Ureter (tissue), 1 donor: ENCODE measurements around the gene PRKCH. TPM values are rescaled to one million over a fixed set of nuclear protein-coding genes. Genes with fewer than 3 reads are reported as not detected.

Experiments
- DNase-seq: peaks from one replicate; pipeline ENCODE4 v3.0.0-alpha.2; 2020; ENCODE audit warnings: low spot score
- total RNA-seq: library from RNA; stranded (reverse); gene quantifications from one replicate; pipeline ENCODE4 v1.2.4, GENCODE V29; 2023
- donor health status: DM: yes; HTN: yes; CAD: no.

The PRKCH gene
- total RNA-seq, 1 donor from 2014 or later: 90.2 TPM

DNA sequence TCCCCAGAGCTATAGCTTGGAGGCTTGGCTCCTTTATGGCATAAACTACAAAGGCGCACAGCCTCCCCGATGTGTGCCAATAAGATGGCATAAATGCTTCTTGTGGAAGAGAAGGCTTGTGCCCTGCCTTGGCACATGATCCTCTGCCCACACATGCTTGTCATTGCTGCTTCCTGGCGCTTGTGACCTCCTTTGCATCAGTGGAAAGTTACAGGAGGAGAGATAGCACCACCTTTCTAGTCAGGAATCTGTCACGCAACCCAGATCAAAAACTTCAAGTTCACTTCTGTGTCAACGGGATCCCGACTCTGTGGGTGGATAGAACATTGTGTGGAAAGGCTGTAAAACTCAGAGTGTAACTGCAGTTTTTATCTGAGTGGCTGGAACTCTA, 190.2 kb downstream of the PRKCH start:
- DNase-seq: no peak

DNA sequence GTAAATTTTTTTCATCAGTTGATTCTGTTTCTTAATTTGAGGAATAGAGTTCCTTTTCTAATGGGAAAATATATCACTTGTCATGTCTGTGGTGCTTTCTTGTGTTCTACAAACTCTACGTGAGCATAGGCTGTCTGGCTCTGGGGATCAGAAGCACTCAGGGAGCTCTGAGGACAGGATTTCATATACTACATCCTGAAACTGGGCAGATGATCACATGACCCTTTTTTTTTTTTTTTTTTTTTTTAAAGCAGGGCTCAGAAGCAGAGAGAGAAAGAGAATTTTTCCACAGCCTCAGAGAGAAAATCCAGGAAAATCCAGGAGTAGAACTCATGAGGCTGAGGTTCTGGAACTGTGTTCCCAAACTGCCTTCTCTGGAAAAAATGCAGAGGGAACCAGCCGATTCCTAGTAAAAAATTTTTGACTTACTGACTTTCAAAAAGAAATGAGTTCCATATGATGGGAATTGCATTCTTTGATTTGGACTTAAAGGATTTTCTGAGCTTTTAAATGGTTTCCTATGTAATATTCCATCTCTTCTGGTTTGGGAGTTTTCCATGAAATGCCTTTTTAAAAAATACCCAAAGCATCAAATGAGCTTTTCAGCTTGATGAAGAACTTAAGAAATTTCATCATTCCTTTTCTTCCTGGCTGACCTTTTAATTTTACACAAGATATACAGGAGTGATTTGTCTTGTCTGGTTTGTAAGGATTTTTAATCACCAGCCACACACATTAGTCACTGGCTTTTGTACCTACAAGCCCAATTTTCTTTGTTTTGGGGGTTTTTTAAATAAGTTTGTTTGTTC, 190.9 kb downstream of the PRKCH start:
- no peak for DNase-seq

DNA sequence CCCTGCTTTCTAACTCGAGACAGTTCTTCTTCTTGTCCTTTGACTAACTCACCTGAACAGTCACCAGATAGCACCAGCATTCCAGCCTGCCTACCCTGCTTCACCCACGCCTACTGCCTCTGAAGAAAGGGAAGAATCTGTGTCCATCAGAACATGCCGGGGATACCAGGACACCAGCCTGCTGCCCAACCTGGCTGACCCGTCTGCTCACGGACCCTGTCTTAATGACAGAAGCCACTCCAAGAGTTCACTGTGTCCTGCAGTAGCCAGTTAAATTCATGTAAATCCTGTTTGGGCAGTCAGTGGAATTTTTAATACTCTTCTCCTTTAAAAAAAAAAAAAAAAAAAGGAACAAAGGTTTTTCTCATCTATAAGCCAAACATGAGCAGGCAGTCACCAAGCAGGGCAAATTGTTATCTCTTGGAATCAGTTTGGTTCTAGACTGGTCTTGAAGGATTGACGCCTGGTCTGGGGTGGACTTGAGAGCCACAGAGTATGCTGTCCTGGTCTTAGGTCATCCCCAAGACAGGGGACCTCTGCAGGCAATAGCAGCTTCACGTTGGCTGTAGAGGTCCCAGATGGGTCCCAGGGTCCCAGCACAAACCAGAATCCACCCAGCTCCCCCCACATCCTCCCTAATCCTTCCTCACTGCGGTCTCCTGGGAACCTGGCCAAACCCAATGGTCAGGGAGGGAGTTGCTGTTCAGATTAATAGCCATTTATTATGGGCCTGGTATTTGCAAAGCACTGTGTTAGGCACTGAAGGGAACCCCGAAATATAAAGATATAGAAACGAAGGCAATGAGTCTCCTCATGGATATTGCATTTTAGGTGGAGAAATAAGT, 192.8 kb downstream of the PRKCH start:
- DNase-seq: no peak

DNA sequence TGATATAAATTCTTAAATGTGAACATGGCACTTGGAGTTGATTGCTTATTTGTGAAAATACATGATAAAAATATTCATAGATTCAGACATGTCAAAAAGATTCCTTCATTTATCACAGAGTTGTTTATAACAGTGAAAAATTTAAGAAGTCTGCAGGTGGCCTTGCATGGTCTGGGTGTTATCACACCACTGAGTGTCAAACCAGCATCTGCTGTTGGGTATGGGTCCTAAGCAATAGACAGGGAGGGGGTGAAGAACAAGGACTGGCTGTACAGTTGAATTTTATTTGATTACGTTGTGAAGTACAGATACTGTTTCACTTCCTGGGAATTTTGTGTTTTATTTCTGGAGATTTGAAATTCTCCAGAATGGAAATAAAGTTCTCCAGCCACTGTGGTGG, 193.5 kb downstream of the PRKCH start:
- DNase-seq: no peak

DNA sequence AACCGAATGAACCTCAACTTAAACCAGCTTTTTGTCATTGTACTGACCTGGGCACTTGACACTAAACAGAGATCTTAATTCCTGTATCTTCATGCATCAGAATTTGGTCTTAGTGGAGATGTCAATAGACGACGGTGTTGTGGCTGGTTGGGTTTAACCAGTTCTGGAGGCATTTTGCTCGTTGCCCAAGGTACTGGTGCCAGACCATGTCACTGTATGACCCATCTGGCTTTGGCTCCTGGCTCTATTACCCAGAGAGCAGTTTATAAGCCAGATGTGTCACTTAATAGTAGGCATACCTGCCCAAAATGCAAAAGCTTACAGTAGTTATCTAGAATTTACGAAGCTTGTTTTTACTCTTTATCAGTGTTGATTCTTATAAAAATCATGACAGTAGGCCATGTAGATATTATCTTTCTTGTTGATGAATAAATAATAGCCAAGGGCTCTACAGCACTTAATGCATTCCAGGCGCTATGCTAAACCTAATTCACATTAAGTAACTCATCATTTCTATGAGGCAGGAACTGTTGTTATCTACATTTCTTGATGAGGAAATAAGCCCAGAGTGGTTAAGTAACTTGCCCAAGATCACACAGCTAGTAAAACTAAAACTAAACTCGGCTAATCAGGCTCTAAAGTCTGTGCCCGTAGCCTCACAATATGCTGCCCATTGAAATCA, 194.2 kb downstream of the PRKCH start:
- DNase-seq: no peak

DNA sequence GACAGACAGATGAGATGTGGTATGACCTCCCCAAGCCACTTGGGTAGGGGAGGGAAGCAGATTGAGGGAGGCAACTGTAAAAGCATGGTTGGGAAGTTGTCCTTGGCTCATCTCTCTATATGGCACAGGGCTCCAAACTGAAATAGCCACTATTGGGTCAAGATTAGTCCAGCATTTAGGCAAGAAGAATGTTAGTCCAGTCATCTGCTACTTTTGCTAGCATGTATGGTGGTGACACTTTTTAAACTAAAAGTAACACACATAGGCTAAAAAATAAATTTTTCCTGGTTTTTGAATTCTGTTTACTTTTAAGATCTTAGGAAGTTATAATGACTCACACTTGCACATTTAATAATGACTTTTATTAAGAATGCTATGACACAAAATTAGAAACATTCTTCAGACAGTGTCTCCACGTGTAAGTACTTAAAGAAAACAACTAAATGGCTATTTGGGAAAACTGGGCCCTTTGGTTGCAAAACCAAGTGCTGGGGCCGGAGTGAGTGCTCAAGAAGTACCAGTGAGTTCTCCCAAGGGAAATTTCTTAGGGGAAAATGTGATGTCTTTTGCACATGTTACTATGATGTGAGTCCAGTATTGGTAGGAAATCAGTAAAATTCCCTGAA, 194.9 kb downstream of the PRKCH start:
- no peak for DNase-seq

DNA sequence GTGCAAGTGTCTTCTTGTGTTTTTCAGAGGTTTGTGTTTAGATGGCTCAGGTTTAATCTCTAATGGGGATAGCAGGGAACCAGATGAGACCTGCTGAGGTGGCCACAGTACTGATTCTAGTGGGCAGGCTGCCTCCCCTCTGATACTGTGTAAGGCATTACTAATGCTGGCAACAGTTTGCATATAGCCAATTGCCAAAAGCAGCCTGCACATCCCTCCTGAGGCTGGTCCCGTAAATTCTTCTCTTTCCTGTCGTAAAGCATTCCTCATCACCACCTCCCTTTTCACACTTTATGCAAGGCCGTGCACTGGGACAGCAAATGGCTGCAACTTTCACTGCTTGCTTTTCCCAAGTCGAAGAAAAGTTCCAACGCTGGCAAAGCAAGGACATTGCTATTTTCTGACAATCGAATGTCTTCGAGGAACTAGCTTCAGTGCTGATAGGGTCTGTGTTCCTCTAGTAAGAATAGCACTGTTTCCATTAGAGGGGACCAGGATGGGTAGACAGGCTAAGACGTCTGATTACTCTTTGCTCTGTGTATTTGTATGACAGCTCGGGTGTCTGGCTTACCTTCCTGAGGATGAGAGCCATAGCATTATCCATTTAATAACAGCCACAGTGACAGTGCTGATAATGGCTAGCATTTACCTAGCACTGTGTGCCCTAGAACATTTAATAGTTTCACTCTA, 195.7 kb downstream of the PRKCH start:
- no peak for DNase-seq

GRCh38 chr14:61517911-61518384, 196.6 kb downstream of the PRKCH start:
- DNase-seq: no peak

DNA sequence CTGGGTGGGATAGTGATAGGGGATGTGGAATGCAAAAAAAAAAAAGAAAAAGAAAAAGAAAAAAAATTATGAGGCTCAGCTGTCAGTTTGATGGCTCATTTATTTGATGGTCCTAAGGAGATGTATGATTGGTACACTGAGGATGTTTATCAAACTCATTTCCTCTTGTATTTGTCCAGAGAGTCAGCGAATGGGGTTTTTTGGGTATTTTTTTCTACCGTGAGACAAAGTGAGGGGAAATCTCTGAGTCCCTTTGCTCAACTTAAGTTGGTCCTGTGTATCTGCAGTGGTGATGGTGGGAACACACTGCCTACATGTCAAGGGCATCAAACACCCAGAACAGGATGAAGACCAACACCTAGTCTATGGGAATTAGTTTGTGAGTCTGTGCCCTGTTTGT, 197.0 kb downstream of the PRKCH start:
- DNase-seq: no peak

GRCh38 chr14:61519106-61519505, 197.7 kb downstream of the PRKCH start:
- no peak for DNase-seq

GRCh38 chr14:61519735-61520134, 198.4 kb downstream of the PRKCH start:
- DNase-seq: no peak

- DNase-seq: no peak
Measured at GRCh38 chr14:61520576-61520975, 199.2 kb downstream of the PRKCH start.

DNA sequence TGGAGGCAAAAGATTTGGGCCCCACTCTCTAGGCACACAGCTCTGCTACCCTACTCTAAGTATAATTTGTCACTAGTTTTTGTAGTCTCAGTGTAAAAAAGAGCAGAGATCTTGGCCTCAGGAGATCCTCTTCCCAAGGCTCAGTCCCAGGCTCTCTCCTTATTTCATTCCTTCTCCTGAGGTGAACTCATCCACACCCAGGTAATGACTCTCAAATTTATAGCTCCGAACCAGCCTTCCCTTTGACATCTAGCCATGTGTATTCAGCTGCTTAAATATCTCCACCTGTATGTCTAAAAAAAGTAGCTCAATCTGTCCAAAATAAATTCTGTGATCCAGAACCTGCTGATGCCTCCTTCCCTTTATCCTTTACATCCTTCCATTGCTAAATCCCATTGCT, 200.4 kb downstream of the PRKCH start:
- no peak for DNase-seq

DNA sequence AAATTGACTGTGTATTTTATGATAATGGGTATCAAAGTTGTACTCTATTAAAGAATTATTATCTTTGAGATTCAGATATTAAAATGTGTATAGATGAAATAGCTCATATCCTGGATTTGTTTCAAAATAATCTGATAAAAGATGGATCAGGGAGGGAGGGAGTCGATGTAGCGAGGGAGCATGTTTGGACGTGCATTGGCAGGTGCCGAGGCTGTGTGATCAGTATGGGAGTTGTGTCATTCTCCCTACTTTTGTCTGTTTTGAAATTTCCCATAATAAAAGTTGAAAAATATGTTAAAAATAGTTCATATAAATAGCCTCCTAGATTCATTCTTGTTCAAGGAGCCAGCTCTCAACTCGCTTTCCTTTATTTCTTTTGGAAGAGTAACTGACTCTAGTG, 202.4 kb downstream of the PRKCH start:
- DNase-seq: no peak

- no peak for DNase-seq
Measured at GRCh38 chr14:61524211-61524806, 202.9 kb downstream of the PRKCH start.

- no peak for DNase-seq
Measured at GRCh38 chr14:61524936-61525292, 203.5 kb downstream of the PRKCH start.

GRCh38 chr14:61525293-61526011, 204.1 kb downstream of the PRKCH start:
- peak; percentile 83 for DNase-seq

DNA sequence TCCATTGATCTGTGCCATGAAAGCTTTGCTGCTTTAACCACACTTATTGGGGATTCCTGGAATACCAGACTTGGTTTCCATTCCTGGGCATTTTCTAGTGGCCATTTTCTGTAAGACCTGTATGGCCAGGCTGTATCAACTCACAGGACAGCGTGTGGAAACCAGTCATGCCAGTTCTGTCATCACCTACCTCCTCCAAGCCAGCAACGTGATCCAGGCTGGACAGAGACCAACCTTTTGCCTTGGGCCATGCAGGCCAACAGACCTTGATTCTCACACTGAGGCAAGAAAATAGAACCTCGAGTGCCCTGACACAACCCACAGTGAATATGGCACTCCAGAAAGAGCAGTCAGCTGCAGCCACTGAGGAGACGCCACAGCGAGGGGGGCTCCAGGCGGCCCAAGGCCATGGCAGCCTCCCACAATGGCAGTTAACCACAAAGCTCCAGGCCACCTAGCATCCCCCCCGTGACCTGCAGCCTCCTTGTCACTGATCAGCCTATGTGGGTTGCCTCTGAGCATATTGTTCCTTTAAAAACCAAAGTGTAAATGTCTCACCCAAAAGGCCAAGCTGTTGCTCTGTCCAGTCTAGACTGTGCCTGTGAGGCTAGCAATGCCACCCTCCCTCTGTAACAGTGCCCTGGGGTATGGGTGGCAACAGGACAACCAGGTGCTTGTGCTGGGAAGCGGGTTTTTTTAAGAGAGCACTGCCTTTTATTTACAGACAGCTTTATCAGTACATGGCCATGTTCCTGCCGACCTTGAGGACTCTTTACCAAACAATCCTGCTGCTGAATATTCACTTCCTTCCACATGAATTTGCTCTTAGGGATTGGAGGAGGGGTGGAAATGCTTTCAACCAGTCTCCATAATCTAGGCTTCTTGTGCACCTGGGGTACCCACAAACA, 205.3 kb downstream of the PRKCH start:
- no peak for DNase-seq
